IPS DF 6.9 (cell line): ENCODE data around the gene TELO2.

Source experiments
- DNase-seq: peaks from one replicate; pipeline ENCODE4 v3.0.0-alpha.2; 2013; ENCODE audit warnings: low read depth, low spot score
- H3K27ac ChIP-seq: one replicate; pipeline ENCODE4 v1.5.1; 2013; ENCODE audit warnings: low read length, control low read depth
- H3K27me3 ChIP-seq: 2 replicates; pipeline ENCODE4 v1.6.1; 2013; ENCODE audit warnings: mild to moderate bottlenecking, low read length; ENCODE audit not compliant: control insufficient read depth, insufficient read depth
- H3K36me3 ChIP-seq: 2 replicates; pipeline ENCODE4 v1.6.1; 2013; ENCODE audit warnings: low read length; ENCODE audit not compliant: control insufficient read depth, insufficient read depth
- H3K4me1 ChIP-seq: 2 replicates; pipeline ENCODE4 v1.6.1; 2013; ENCODE audit warnings: low read length; ENCODE audit not compliant: control insufficient read depth, insufficient read depth
- H3K4me3 ChIP-seq: 2 replicates; pipeline ENCODE4 v1.5.1; 2013; ENCODE audit warnings: mild to moderate bottlenecking, low read length
- H3K9me3 ChIP-seq: 2 replicates; pipeline ENCODE4 v1.6.1; 2013; ENCODE audit warnings: low read length, inconsistent platforms; ENCODE audit not compliant: control insufficient read depth, insufficient read depth
- WGBS: extraction: QIAGEN DNeasy Blood & Tissue Kit; methylation state at CpG from one replicate; pipeline ENCODE4 v1.1.7; 2013; ENCODE audit warnings: mixed read lengths, missing lambda C conversion rate; ENCODE audit not compliant: insufficient read length, insufficient coverage; 5-methylcytosine and 5-hydroxymethylcytosine counted together

Gene TELO2

DNA sequence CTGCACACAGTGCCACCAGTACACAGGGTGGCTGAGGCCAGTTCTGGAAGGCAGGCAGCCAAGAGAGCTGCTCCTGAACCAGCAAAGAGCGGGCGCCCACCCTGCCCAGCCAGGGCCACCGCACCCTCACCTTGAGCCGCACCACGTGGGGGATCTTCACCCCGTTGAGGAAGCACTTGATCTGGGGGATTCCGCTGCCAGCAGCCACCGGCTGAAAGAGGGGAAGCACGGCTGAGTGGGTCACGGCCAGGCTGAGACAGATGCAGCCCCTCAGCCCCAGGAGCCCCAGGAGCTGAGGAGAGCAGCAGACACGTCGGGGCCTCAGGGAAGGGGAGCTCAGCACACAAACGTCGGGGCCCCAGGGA is 34.2 kb upstream of the TELO2 start:
- peaks cover 33% of the 10 kb centered on the region for H3K36me3 ChIP-seq
- no peak overlapping the region for H3K4me3 ChIP-seq
- H3K9me3 ChIP-seq: no peaks in the 10 kb centered on the region
- WGBS: no CpG with 5 or more reads among the region's 14 CpGs
- no peak overlapping the region for H3K27ac ChIP-seq
- no peak for DNase-seq
- H3K4me1 ChIP-seq: no peaks in the 10 kb centered on the region
- no peaks in the 10 kb centered on the region for H3K27me3 ChIP-seq

DNA sequence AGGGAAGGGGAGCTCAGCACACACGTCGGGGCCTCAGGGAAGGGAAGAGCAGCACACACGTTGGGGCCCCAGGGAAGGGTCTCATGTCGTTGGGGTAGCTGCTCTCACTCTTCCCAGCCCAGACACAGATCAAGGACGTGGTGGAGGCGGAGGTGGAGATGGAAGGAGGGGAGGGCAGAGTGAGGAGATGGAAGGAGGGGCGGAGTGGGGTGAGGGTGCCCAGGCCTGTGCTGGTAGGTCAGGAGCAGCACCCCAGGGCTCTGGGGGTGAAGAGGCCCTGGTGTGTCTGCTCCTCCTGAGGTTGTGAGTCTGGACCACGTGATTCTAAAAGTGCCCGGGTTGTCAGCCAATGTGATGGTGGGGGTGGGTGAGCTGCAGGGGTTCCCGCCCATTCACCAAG is 33.2 kb upstream of the TELO2 start:
- Histone ChIP-seq H3K4me1 (no peaks in the 10 kb centered on the region), H3K36me3 (peaks cover 26% of the 10 kb centered on the region), H3K27me3 (no peaks in the 10 kb centered on the region), H3K9me3 (no peaks in the 10 kb centered on the region), H3K4me3 (no peak overlapping the region), H3K27ac (no peak overlapping the region)
- WGBS: no CpG with 5 or more reads among the region's 10 CpGs
- no peak for DNase-seq

- Histone ChIP-seq H3K27ac (no peak overlapping the region), H3K27me3 (no peaks in the 10 kb centered on the region), H3K4me1 (no peaks in the 10 kb centered on the region), H3K4me3 (no peak overlapping the region), H3K36me3 (peaks cover 19% of the 10 kb centered on the region), H3K9me3 (no peaks in the 10 kb centered on the region)
- DNase-seq: no peak
- no CpG with 5 or more reads among the region's 30 CpGs for WGBS
Observed at GRCh38 chr16:1460602-1461138, 32.5 kb upstream of the TELO2 start.

GRCh38 chr16:1461146-1461545 is 32.0 kb upstream of the TELO2 start:
- no CpG with 5 or more reads among the region's 24 CpGs for WGBS
- H3K4me3 ChIP-seq: no peak overlapping the region
- H3K27me3 ChIP-seq: no peaks in the 10 kb centered on the region
- peaks cover 19% of the 10 kb centered on the region for H3K36me3 ChIP-seq
- no peak overlapping the region for H3K27ac ChIP-seq
- H3K4me1 ChIP-seq: no peaks in the 10 kb centered on the region
- DNase-seq: no peak
- H3K9me3 ChIP-seq: no peaks in the 10 kb centered on the region

GRCh38 chr16:1464196-1464893 is 28.8 kb upstream of the TELO2 start:
- no peak for DNase-seq
- H3K27ac ChIP-seq: no peak overlapping the region
- H3K4me1 ChIP-seq: no peaks in the 10 kb centered on the region
- WGBS: no CpG with 5 or more reads among the region's 41 CpGs
- H3K4me3 ChIP-seq: no peak overlapping the region
- H3K27me3 ChIP-seq: no peaks in the 10 kb centered on the region
- peaks cover 12% of the 10 kb centered on the region for H3K36me3 ChIP-seq
- no peaks in the 10 kb centered on the region for H3K9me3 ChIP-seq

DNA sequence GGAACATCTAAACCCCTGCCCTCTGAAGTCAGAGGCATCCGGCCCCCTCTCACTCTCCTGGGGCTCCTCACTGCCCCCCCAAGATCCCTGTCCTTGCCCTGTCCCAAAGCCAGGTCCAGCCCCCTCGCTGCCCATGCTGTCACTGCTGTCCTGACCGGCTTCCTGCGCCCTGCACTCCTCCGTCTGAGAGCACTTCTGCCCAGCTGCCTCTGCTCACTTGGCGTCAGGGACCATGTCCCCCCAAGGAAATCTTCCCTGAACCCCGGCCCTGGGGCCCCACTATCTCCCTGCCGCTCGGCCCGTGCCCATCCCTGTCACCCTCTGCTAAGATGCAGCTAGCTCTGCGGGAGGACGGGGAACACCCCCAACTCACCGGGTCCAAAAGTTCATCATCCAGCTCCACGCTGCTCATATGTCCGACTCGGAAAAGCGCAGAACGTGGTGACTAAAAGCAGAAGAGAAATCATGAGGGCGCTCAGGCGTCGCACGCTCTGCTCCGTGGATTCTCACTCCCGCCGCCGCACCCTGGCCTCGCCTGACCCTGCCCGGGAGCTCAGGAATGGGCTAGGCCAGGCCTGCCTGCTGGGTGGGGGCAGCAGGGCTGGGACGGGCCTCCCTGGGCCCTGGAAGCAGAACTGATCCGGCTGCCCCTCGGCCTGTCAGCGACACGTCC is 28.1 kb upstream of the TELO2 start:
- no peak overlapping the region for H3K27ac ChIP-seq
- no peak for DNase-seq
- H3K4me3 ChIP-seq: no peak overlapping the region
- peaks cover 12% of the 10 kb centered on the region for H3K36me3 ChIP-seq
- no peaks in the 10 kb centered on the region for H3K9me3 ChIP-seq
- no peaks in the 10 kb centered on the region for H3K4me1 ChIP-seq
- WGBS: no CpG with 5 or more reads among the region's 33 CpGs
- no peaks in the 10 kb centered on the region for H3K27me3 ChIP-seq

GRCh38 chr16:1465567-1465915 is 27.6 kb upstream of the TELO2 start:
- WGBS: no CpG with 5 or more reads among the region's 13 CpGs
- DNase-seq: no peak
- Histone ChIP-seq H3K4me3 (no peak overlapping the region), H3K9me3 (no peaks in the 10 kb centered on the region), H3K27me3 (no peaks in the 10 kb centered on the region), H3K4me1 (no peaks in the 10 kb centered on the region), H3K27ac (no peak overlapping the region), H3K36me3 (peaks cover 9% of the 10 kb centered on the region)

DNA sequence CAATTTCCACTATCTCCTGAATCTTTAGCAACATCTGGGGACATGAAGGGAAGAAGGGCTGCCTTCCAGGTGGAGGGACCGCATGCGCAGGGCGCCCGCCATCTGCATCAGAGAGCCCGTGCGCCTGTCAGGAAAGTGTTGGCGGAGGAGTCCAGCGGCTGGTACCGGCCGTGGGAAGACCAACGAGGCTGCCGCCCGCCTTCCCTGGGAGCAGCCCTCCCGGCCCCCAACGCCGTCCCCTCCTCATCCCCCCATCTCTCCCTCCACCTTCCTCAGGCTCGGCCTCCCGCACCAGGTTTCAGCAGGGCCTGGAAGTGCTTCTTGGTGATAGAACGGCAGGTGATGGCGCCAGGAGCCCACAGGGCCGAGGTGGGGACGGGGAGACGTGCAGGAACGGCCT is 27.1 kb upstream of the TELO2 start:
- Histone ChIP-seq H3K27me3 (no peaks in the 10 kb centered on the region), H3K27ac (no peak overlapping the region), H3K36me3 (peaks cover 4% of the 10 kb centered on the region), H3K4me3 (no peak overlapping the region), H3K9me3 (no peaks in the 10 kb centered on the region), H3K4me1 (peaks cover 2% of the 10 kb centered on the region; the same call in 1 of the 2 replicates)
- DNase-seq: no peak
- WGBS: no CpG with 5 or more reads among the region's 24 CpGs

GRCh38 chr16:1466968-1467521 is 26.1 kb upstream of the TELO2 start:
- H3K36me3 ChIP-seq: no peaks in the 10 kb centered on the region
- no peak overlapping the region for H3K27ac ChIP-seq
- H3K27me3 ChIP-seq: no peaks in the 10 kb centered on the region
- DNase-seq: no peak
- H3K4me3 ChIP-seq: no peak overlapping the region
- no CpG with 5 or more reads among the region's 14 CpGs for WGBS
- peaks cover 2% of the 10 kb centered on the region; the same call in 1 of the 2 replicates for H3K4me1 ChIP-seq
- H3K9me3 ChIP-seq: no peaks in the 10 kb centered on the region

GRCh38 chr16:1468426-1468810 is 24.7 kb upstream of the TELO2 start:
- H3K4me3 ChIP-seq: no peak overlapping the region
- no peaks in the 10 kb centered on the region for H3K36me3 ChIP-seq
- peaks cover 2% of the 10 kb centered on the region; the same call in 1 of the 2 replicates for H3K4me1 ChIP-seq
- no peak for DNase-seq
- H3K9me3 ChIP-seq: no peaks in the 10 kb centered on the region
- WGBS: no CpG with 5 or more reads among the region's 22 CpGs
- H3K27ac ChIP-seq: no peak overlapping the region
- H3K27me3 ChIP-seq: no peaks in the 10 kb centered on the region
